HG03064 (cell line): ENCODE measurements around the gene MYNN.
A peak's percentile ranks its signal among the peaks of the same experiment; 100 is the strongest.
"Not testable (repeated sequence)": the region's sequence is repeated elsewhere in the genome, so short reads cannot be mapped to it uniquely, and the experiment has no call there.

Experiments
- ATAC-seq: cut with Tn5 transposase; IDR thresholded peaks from one replicate; pipeline ENCODE4 v1.9.1; 2021; ENCODE audit warnings: low read depth; ENCODE audit not compliant: unreplicated experiment

The MYNN gene

DNA sequence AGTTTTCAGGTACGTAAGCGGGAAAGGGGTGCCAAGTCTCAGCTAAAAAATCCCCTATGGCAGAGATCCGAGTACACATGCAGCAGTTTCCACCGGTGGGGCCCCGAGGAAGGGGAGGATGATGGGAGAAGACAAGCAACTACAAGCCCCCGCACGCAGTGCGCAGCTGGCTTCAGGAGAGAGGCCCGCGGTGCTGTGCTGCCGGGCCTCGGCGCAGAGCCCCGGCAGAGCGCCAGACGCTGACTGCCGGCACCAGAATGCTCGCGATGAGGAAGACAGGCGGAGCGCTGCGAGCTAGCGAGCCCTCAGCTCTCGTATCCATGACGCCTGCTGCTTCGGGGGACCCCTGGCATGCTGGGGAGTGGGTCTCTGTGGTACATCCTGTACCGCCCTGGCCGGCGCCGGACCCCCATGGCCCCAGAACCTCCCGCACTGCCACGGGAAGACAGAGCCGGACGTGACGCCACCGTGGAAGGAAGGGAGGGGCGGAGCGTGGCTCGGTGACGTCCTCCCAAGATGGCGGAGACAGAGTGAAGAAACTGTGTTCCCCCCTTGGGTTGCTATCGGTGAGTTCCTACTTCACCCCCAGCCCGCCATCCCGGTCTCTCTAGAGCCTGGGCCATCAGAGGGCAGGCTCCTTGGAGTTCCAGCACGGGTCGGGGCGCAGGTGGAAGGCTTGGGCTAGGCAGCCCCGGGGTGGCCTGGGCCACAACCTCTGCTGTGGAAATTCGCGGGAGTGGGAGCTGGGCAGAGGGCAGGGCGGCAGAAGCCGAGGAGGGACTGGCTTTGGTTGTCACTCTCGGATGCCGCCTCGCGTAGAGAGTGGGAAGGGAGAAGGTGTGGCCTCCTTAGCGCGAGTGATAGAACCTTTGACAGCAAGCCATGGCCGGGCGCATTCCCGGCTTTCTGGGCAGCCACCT is at the start of gene MYNN:
Gene MYNN (plus strand): TSS at position 500 of the 920 bp plus-strand sequence. CDS start 900 bp downstream, outside the sequence.
- peak; percentile 84 for ATAC-seq

DNA sequence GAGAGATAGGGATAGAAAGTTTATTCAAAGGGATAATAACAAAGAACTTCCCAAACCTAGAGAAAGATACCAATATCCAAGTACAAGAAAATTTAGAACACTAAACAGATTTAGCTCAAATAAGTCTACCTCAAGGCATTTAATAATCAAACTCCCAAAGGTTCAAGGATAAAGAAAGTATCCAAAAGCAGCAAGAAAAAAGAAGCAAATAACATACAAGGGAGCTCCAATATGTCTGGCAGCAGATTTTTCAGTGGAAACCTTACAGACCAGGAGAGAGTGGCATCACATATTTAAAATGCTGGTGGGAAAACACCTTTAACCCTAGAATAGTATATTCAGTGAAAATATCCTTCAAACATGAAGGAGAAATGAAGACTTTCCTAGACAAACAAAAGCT is 41.3 kb upstream of the MYNN start:
- ATAC-seq, result not testable (repeated sequence)

DNA sequence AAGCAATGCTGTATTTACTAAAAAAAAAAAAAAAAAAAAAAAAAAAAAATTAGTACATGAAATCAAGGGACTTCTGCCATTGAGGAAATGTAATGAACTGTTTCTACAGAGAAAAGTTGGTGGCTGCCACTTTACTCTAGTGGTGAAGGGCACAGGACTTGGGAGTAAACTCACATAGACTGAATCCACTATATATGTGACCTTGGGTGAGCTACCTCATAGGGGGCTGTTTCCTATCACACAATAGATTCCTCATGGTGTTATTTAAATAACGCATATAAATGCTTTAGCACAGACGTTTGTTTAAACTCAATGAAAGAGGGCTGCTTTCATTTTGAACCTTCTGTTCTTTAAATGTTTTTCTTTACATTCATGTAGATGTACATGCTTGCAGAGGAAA is 34.1 kb upstream of the MYNN start:
- no peak for ATAC-seq

DNA sequence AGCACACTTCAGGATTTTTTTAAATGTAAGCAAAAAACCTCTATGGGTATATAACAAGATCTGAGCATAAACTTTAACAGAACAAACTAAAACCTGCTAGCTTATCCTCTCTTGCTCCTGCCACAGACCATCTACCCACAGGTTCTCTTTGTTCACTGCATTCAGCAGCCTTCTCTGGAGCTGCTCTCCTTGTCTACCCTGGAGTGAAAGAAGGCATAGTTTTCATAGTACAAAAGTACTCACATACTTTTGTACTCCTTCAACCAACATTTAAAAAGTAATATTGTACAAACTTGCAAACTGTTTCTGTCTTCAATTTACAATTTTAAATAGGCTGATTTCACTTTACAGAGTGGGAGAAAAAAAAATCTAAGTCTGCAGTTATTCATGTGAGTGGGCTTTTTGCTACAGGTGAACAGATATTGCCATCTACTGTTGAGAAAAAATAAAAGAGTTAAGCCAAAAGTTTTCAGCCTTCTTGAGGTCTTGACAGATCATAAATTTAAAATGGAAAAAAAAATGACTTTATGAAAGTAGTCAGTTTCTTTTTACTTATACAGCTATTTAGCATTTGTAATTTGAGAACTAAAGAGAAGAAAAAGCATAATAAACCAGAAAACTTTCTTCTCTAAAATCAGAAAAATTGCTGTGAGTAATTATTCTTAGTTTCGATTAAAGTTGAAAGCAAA is 28.7 kb upstream of the MYNN start:
- ATAC-seq, result no peak

DNA sequence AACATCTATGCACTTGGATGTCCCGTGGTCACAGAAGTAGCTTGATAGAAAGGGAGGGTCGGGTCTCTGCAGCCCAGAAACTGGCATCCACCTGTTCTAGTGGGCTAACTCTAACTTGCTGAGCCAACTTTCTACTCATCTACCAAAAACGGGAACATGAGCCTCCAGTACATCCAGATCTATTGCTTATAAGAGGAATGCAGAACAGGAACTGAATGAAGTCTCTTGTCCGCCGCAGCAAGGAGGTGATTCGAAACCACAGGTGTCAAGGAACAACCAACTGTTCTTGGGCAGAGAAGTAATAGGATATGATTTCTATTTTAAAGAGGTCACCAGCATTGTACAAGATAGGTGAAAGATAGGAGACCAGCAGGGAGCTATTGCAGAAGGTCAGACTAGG is 26.3 kb upstream of the MYNN start:
- no peak for ATAC-seq

DNA sequence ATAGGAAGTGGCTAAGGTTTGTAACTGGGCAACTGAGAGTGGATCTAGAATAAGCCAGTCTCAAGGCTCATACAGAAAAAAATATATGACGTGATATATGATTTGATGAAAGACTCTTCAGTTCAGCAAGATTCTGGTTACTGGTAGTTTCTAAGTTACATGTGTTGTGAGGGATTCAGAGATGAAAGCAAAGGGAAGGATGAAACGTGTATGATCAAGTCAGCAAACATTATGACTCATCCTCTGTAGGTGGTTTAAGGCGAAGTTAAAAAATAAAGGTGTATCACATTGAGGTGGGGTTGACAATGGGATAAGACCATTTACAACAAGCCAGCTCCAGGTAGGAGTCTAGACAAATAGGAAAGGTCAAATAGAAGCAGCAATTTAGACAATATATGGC is 24.5 kb upstream of the MYNN start:
- no peak for ATAC-seq

DNA sequence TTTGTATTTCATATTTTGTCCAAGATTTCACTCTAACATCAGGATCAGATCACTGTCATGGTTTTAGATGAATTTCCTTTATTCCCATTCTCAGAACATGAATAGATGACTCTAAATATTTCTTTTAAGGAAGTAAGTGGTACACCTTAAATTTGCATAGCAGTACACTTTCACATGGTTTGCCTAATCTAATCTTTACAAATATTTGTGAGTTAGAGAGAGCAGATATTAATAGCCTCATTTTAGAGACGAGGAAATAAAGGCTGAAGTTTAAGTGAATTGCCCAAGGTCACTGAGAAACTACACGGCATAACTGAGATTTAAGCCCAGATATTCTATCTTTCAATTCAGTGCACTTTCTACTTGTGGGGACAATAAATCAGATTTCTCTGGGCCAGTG is 22.5 kb upstream of the MYNN start:
- no peak for ATAC-seq

DNA sequence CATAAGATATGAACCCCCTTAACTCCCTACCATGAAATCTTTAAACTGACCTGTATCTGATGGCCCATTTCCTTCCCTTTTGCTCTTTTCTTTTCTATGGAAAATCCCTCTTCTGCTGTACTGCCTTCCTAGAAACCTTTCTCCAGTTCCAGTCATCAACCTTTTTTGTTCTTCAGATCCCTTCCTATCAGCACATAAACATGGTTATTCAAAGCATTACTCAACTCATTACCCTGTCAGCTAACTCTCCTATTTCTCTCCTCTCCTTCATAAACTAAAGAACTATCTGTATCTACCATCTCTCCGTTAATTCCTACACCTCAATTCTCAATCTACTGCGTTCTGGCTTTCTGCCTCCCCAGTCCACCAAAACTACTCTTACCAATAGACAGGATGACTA is 21.3 kb upstream of the MYNN start:
- ATAC-seq, result no peak

DNA sequence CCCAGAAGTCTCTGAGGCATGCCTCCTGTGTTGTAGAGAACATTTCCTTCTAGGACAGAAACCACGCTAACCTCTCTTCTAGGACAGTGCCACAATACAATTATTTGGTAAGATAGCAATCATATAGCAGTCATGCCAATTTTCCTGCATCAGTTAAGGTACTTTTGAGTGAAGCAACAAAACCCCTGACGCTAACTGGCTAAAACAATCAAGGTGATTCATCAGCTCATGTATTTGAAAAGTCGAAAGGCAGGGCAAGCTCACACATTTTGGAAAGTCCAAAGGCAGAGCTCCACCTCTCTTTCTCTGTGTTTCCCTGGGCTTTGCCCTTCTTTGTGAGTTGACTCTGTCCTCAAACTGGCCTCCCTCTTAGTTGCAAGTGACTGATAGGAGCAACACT is 18.5 kb upstream of the MYNN start:
- no peak for ATAC-seq

DNA sequence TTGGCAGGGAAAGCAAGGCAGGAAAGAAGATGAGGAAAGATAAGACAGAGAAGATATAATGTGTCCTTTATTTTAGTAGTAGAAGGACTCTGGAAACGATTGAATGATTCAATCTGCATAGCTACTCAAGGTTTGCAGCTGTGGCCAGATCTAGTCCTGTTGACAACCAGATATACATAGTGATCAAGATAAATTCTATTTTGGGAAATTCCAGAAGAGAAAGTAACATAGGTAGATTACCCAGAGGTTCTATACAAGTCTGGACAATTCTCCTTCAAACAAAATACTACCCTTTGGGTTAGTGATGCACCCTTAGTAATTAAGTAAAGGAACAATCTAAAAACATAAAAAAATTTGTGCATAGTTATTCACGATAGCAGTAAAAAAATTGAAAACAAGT is 17.7 kb upstream of the MYNN start:
- no peak for ATAC-seq

DNA sequence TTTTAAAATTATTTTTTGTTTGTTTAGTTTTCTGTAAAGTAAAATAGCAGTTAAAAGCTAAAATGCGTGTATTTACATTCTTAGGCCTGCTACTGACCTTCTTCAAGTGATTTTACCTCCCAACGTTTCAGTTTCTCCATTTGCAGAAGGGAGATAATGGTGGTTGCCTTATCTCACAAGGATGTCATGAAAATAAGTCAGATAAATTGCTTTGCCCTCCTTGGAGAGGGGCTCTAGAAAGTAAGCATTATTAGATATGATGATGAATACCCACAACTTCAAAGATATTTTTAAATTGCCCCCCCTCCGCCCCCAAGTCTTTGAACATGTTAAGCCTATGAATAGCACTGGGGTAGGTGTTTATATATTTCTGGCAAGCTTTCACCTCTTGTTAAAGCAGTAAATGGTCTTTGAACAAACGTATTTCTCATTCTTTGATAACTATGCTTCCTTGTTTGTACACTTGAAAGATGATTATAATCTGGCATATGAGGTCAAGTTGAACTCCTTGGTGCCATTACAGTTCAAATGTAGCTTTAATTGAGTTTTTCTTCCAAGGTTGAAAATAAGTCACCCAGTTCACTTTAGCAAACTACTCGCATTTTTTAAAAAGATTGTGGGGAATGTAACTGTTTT is 14.7 kb upstream of the MYNN start:
- ATAC-seq, result no peak

DNA sequence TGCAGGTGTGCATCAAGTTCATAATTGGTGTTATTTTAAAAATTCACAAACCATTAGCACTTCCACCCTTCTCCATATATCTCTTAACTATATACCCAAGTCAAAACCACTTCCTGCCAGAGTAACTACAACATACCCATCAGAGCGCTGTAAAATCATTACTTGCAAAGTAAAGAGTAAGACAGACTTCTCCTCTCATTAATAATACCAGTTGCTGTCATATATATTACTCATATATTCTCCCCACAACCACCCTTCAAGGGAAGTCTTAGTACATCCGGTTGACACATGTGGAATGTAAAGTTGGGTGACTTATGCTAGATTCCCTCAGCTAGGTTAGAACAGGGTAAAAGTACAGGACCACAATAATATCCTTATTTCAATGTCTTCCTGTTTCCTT is 13.9 kb upstream of the MYNN start:
- peak; percentile 53 for ATAC-seq

DNA sequence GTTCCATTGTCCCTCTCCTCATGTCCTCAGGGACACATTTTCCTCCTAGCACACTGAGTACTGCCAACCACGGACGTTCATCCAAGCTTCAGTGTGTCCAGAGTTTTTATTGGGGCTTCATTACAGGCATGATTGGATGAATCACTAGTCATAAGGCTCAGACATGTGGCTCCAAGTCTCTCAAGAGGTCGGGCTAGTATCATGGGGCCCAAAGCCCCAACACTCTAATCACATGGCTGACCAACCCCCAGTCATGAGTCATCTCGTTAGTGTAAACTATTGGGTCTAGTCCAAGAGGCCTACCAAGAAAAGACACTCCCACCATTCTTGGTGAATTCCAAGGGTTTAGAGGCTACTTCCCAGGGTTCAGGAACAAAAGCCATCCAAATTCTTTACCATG is 12.7 kb upstream of the MYNN start:
- ATAC-seq, result no peak

DNA sequence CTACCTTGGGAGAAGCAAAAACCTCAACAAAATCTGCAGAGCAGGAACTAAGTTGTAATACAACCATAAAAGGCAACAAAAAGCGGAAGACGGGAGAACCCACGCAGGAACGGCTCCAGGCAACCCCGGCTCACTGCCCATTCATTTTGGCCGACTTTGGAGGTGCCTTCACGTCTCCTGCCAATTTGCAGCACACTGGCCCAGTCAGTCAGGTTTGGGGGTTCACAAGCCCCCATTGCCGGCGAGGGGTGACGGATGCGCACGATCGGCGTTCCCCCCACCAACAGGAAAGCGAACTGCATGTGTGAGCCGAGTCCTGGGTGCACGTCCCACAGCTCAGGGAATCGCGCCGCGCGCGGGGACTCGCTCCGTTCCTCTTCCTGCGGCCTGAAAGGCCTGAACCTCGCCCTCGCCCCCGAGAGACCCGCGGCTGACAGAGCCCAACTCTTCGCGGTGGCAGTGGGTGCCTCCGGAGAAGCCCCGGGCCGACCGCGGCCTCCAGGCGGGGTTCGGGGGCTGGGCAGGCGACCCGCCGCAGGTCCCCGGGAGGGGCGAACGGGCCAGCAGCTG is 8.8 kb upstream of the MYNN start:
- ATAC-seq, result peak; percentile 34

DNA sequence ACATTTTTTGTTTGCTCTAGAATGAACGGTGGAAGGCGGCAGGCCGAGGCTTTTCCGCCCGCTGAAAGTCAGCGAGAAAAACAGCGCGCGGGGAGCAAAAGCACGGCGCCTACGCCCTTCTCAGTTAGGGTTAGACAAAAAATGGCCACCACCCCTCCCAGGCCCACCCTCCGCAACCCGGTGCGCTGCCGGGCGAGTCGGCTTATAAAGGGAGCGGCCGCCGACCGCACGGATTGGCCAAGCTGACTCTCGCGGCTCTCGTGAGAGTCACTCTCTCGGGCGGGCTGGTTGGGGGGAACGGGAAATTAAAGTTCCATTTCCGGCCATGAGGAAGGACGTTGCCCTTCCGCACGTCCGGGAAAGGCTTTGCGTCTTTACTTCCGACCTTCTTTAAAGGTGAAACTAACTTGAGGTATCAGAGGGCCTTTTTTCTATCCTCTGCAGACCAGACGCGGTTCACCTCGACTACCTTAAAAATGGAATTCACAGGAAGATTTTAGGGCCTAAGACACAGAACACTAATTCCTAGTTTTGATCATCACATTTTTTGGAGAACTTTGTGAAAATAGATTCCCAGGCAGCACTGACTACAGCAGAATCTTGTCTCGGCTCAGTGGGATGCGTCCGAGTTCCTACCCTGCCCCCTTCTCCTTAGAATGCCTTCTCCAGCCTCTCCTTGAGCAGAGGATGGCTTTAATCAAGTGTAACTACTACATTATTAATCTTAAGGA is 8.1 kb upstream of the MYNN start, which contains the start of gene TERC:
Gene TERC (minus strand): TSS at position 179 of the 731 bp plus-strand sequence.
- ATAC-seq, result peak; percentile 72

DNA sequence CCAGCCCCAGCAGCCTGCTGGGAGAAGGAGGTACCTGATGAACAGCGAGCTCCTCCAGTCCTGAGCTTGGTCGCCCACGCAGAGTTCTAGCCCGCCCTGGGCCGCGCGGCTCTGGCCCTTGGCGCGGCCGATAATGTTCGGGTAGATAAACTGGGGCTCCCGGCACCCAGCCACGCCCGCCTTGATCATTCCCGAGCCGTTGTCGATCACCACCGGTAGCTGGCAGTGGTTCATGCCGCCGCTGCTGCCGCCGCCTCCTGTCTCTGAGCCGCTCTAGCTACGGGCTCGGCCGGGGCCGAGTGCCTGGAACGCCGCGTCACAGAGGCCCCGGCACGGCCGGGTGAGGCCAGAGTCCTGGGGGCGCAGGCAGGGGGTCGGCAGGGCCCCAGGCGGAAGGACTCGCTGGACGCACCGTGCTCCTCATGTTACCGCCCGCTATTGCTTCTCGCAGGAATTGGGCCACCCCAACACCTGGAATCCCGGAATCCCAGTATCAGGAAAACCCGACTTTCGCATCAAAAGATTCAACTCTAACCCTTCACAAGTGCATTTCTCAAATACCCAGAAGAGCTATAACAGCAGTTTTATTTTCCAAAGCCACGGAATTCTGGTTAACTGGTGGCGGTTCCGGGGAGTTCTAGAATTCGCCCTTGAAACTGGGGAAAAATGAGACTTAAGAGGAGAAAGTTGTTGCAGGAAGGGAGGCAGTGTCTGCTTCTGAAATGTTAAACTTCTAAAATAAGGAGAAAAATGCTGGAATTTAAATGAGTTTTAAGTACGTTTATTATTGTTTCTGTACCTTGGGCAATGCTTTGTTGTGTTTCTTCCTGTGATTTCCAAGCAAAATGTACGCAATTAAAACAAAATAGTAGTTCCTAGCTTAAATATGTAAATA is 3.7 kb upstream of the MYNN start, which contains the start of gene ACTRT3:
Gene ACTRT3 (minus strand): TSS at position 275 of the 895 bp plus-strand sequence. CDS start 41 bp downstream, at position 234.
- ATAC-seq, result peak; percentile 22

DNA sequence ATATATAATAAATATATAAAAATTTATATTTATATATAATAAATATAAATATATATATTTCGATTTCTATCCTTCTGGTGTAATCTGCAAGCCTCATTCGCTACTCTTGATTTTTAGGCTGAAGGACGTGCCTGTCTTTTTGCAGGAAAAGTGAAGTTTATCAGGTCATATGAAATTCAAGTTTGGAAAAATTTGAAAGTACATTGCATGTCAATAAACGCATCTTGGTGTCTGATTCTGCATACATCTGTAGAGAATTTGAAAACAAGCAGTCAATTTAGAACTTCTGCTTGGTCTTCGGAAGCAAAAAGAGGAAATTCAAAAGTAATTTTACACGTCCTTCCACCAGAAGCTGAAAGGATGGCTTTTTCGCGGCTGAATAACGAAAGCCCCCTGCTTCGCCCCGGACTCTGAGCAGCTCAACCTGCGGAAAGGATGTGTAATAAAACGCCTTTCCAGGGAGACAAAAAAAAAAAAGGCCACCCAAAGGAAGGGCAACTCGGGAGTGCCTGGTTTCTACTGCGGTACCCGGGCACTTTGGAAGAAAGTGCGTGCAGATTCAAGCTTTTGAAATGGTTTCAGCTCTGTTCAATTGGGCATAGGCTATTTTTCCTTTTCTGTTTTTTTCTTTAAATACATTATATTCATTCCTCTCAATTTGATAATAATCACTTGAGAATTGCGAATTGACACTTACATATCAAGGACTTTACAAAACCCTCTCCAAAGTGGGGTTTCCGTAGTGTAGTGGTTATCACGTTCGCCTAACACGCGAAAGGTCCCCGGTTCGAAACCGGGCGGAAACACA is 1.5 kb upstream of the MYNN start:
- ATAC-seq, result no peak

DNA sequence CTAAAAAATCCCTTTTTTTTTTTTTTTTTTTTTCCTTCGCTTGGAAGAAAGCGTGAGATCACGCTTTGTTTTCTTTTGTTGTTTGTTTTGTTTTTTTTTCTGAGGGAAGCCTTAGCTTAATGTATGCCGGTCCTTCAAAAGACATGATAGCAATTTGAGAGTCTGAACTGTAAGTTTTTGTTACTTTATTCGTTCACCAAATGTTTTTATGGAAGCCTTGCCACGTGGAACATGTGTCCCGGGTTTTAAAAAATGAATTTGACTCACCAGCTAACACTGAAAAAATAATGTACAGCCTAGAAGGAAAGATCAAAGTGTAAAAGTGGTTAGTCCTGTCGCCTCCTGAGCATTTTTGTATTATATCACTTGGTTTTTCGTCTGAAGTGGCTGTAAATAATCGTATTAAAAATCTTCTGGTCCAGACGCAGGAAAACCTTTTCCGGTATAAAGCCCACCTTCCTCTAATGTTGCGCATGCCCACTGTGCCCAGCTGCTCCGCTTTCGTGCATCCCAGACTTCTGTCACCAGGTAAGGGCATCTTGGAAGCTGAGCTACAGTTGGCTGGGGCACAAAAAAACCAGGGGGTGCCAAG is 795 bp upstream of the MYNN start:
- ATAC-seq, result peak; percentile 10
